ENCODE results near the gene RAPGEF1.

DNA sequence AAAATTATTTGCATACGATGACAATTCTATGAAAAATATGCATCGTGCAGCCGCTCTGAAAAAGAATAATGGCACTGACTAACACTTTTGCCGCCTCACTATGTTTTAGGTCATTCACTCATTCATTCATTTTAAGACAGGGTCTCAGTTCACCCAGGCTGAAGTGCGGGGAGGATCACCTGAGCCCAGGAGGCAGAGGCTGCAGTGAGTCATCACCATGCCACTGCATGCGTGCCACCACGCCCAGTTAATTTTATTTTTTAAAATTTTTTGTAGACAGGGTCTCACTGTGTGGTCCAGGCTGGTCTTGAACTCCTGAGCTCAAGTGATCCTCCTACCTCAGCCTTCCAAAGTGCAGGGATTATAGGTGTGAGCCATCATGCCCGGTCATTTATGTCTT is 37.0 kb downstream of the RAPGEF1 start:
- TF ChIP-seq, protein P1, sequence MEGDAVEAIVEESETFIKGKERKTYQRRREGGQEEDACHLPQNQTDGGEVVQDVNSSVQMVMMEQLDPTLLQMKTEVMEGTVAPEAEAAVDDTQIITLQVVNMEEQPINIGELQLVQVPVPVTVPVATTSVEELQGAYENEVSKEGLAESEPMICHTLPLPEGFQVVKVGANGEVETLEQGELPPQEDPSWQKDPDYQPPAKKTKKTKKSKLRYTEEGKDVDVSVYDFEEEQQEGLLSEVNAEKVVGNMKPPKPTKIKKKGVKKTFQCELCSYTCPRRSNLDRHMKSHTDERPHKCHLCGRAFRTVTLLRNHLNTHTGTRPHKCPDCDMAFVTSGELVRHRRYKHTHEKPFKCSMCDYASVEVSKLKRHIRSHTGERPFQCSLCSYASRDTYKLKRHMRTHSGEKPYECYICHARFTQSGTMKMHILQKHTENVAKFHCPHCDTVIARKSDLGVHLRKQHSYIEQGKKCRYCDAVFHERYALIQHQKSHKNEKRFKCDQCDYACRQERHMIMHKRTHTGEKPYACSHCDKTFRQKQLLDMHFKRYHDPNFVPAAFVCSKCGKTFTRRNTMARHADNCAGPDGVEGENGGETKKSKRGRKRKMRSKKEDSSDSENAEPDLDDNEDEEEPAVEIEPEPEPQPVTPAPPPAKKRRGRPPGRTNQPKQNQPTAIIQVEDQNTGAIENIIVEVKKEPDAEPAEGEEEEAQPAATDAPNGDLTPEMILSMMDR (IDR thresholded peaks at IDR 0.05) = no peak
- no peak for TF ChIP-seq POLR2AphosphoS5 (IDR thresholded peaks at IDR 0.05; ENCODE audit: insufficient read depth in 1 of 2, low read depth in 1 of 2)
- no peak for TF ChIP-seq POLR2A (IDR thresholded peaks at IDR 0.05)

All from vagina (tissue), 2 donors.